Measurements from ENCODE around the gene NEURL1.

Gene NEURL1

DNA sequence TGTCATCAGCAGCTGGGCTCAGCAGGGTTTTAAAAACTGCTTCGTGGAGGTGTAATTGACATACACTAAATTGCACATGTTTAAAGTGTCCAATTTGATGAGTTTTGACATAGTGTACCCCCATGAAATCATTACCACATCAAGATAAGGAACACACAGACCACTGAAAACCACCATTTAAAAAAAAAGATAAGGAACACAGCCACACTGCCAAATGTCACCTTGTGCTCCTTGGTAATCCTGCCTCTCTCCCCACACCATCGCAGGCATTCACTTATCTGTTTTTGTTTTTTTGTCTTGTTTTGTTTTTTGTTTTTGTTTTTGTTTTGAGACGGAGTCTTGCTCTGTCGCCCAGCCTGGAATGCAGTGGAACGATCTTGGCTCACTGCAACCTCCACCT, 75.0 kb downstream of the NEURL1 start:
- FAIRE-seq, result no peak

DNA sequence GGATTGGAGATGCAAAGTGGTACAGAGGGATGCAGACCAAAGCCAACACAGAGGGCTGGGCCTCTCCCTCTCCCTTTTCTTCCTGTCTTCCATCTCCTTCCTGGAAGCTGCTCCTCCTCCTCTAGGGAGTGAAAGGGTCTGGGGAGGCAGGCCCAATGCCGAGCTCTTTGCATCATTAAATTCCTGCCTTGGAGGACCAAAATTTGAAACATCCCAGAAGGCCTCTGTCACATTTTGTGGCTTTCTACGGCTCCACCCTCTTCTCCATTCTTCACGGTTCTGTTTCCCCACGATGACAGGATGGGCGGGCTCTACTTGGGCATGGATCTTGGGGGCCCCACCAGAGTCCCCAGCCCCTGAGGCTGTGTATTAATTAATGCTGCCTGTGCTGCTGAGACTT, 76.4 kb downstream of the NEURL1 start:
- FAIRE-seq, result no peak

DNA sequence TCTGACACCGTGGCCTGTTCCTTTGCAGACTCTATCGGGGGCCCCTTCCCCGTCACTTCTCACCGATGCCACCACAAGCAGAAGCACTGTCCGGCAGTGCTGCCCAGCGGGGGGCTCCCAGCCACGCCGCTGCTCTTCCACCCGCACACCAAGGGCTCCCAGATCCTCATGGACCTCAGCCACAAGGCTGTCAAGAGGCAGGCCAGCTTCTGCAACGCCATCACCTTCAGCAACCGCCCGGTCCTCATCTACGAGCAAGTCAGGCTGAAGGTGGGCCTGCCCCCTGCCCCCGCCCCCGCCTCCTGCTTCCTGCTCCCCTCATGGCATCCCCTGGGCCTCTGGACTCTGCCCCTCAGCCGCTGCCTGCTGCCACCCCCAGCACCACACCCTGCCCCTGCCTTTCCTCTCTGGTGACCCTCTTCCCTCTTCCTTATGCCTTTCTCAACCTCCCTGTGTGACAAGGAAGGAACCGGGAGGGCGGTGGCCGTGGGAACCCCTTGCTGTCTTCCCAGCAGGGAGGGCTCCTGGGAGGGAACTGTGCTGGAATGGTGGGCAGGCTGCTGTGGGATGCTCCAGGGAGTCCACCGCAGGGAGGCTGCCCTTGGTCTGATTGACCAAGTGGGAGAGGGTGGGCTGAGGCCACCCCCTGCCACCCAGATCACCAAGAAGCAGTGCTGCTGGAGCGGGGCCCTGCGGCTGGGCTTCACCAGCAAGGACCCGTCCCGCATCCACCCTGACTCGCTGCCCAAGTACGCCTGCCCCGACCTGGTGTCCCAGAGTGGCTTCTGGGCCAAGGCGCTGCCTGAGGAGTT, 77.5 kb downstream of the NEURL1 start:
- FAIRE-seq, result no peak

DNA sequence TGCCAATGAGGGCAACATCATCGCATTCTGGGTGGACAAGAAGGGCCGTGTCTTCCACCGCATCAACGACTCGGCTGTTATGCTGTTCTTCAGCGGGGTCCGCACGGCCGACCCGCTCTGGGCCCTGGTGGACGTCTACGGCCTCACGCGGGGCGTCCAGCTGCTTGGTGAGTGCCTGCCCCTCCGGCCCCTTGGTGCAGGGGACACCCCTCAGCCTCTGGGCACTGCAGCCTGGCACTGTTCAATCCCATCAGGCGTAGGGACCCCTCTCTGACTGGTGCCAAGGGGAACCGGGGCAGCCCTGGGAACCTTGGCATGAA, 78.1 kb downstream of the NEURL1 start:
- FAIRE-seq, result no peak

DNA sequence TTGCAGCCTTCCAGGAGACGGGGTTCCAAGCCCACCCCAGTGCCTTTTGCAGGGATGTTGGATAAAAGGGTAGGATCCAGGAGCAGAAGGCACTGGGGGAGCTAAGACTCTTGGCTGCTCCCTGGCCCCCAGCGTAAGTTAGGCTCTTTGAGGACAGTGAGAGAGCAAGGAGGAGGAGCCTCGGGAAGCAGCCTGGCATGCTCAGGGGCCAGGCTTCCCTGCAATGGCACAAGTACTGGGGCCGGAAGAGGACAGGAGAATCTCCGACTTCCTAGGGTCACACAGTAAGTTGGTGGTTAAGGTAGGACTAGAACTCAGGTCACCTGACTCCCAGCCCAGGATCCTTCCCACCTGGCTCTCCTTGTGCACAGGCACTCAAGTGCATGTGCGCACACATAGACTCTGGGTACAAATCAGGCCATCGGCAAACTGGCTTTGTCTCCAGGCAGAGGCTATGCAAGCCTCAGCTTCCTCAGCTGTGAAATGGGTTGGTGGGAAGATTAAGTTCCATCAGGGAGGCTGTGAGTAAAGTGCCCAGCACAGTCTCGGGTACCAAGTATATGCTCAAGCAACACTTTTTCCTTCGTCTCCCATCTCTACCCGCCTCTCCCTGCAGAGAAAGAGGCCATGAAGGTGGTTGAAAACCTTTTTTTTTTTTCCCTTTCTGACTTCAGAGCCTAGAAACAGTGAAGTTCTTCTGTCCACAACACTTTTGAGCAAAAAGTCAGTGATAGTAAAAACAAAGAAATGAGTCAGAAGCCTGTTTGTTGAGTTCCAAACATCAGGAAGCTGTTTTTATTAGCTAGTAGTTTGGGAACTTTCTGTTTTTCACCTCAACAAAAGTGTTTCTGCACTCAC, 79.1 kb downstream of the NEURL1 start:
- FAIRE-seq, result no peak

DNA sequence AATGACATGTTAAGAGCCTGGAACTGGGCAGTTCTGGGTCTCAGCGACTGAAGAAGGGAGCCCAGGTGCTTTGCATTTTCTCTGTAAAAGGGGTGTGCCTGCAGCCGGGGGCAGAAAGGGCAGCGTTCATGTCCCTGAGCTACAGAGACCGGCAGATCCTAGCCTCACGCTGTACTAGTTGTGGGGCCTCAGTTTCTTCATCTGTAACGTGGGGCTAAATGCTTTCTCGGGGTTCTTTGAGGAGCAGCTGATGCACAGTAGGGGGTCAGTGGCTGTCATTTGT, 79.6 kb downstream of the NEURL1 start:
- FAIRE-seq, result no peak

DNA sequence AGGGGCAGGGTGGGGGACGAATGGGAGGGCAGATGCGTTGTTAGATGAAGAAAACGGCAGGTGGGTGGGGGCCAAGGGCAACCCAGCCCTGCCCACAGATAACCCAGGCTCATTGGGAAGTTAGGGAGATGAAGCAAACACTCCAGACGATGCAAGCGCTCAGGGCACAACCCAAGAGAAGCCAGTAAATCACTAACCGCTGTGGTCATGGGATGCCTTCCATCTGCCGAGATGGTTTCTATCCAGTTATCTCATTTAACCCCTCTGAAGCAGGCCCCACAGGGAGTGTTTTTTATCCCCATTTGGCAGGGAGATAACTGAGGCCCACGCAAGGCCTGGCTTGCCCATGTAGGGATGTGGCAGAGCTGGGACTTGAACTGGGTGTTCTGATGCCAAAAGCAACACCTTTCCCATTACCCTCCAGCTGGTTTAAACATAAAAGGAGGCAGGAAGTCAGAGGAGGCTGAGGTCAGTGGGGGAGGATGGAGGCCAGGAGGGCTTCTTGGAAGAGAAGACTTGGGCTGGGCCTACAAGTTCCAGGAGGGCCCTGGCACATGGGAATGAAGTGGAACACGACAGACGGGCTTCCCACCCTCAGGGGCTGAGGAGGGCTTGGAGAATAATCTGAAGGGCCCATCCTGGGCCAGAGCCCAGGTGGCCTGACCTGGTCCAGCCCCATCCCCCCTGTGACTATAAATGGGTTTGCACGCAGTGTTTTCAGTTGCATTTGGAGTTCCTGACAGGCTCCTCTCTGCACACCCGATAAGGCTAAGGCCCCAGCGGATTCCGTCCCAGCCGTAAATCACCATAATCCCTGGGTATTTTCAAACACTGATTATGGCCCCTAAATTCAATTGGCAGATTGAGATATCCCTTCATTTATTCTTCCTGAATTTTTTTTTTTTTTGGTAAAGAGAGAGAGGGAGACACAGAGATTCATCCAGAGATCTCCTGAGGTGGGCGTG, 80.9 kb downstream of the NEURL1 start:
- no peak for FAIRE-seq

DNA sequence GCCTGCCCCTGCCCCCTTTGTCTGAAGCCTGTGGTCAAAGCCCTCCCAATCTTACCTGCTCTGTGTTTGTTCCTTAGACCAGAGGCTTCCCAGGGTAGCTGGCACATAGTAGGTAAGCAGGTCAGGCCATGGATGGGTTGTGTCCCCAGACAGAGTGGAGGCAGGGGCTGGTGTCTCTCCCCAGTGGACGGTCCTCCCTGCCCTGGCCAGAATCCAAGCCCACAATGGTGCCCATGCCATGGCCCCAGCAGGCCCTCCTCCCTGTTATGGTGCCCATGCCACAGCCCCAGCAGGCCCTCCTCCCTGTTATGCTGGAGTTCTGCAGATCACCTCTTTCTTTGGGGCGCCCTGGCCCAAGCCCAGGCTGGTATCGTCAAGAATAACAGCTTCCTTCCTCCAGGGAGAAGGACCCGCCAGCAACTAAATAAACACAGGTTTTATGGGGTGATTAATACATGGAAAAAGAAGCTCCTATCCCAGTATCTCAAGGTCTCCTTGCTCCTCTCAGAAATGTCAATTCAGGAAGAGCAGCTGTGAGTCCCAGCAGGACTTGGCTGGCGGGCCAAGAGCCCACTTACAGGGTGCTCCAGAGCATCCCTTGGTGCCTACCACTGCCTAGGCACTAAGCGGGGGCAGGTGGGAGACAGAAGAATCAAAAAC, 82.0 kb downstream of the NEURL1 start:
- FAIRE-seq, result no peak

DNA sequence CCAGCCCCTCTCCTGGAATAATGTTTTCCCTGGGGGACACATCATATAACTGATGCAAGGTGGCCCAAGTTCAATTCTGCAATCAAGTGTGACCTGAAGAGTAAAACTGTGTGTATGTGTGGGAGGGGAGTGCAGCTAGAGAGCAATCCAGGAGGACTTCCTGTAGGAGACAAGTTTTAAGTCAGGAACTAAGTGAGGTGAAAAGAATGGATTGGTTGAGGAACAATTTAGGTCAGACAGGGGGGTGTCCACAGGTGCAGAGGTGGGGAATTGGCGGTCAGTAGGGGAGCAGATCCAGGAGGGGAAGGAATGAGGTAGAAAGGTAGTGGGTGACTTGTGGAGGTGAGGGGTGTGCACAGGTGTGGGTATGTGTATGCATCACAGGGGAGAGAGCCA, 82.6 kb downstream of the NEURL1 start:
- FAIRE-seq, result no peak

DNA sequence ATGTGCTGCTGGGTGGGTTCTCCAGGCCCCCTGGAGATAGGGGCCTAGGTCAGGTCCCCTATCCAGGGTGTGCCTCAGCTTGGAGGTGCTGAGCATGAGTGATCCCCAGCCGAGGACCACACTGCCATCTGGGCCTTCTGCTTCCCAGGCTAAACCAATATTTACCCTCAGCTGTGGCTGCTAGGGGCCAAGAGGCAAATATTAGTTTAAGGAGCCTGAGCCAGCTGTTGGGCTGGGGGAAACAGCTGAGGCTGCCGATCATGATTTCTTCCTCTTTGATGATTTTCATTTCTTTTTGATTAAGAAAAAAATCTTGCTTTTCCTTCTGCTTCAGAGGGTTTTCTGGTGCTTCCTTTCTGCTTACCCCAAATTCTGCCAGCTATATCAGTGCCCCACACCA, 83.4 kb downstream of the NEURL1 start:
- no peak for FAIRE-seq

DNA sequence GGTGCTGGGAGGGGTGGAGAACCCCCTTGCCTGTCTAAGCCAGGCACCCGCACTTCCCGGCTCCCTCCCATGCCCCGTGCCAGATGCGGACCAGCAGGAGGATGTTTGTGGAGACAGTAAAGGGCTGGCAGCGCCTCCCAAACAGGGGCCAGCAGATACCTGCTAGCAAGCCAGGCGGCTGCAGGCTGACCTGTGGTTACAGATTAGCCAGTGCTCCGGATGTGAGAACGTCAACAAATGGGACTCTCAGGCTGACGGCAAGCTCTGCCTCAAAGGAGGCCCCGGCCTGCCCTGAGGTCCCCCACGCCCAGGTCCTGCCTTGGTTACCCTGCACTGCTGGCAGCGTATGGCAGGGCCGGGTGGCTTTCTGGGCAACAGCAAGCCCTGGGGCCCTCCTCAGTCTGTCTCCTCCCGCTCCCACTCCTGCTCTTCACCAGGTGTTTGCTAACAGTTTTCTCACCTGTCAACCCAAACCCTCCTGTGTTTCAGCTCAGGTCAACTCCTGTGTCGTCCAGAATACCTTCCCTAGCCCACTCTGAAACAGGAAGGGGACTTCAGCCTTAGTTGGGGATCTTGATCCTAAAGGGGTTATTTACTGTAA, 85.4 kb downstream of the NEURL1 start:
- FAIRE-seq, result no peak

DNA sequence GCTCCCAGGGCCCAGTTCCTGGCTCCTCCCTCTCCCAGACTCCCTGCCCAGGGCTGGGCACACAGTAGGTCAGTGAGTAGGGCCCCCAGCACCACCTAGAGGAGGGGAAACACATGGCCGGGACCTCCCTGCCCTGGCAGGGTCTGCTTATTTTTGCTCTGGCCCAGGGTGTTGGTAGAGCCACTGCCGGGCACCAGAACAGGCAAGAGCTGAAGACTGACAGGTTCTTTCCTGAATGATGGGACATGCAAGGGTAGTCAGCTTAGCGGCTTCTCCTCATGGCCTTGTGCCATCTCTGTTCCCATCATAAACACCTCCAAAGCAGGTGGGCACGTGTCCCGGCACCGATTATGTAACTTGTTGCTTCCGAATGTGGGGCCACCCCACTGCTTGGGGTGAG, 86.5 kb downstream of the NEURL1 start:
- no peak for FAIRE-seq

DNA sequence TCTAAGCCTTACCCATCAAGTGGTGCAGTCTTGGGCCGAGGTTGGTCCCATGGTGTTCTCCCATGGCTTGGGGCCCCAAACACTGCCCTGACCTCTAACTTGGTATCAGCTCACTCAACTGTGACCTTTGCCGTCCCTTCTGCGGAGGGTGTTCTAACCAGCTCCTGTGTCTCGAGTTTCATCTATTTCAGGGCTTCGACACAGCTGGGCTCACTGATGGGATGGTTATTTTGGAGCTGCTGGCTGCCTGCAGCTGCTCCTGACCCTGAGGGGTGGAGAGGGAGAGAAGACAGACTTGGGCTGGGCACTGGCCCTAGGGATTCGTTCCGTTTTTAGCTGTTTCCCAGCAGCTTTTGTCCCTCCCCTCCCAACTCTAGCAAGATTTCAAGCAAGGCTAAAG, 86.9 kb downstream of the NEURL1 start:
- no peak for FAIRE-seq

DNA sequence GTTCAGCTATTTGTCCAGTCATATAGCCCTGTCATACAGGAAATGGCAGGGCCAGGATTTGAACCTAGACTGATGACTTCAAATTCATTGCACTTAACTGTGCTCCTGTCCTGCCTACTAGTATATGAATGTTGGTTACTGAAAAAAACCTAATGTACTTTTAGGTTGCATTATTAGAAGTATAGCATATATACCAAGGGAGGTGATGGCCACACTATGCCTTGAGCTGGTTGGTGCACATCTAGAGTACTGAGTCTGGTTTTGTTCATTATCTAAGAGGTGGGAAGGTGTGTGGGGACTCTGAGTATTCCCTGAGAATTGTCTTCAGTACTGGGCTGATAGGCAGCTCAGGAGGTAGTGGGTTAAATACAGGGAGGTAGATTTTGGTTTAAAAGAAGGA, 88.0 kb downstream of the NEURL1 start:
- FAIRE-seq, result no peak

DNA sequence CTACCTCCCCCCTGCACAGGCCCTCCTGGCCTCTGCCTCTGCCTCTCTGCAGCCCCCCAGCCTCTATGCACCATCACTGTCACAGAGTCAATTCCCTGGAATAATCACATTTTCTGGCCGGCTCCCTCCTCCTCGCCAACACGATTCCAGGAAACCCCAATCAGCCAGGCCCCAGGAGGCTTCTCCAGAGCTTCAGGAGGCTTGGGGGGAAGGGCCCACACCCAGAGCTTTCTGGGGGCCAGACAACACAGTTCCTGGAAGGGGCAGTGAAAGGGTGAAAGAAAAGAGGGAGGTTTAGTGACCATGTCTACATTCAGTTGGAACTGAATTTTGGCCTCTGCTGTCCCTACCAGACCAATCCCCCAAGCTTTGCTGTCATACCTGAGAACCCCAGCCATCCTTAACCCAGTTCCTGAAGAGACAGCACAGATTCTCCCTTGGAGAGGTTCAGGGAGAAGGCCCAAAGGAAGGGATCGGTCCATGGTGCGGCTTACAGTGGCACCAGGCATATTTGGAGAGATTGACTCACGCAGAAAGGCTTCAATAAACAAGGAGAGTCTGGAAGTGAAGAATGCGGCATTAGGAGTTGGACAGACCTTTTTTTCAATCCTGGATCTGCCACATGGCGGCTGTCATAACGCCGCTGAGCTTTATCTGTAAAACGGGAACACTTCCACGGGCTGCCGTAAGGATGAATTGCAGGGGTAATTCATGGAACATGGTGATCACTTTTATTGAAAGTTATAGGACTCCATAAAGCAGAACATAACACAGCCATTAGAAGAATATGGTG, 89.0 kb downstream of the NEURL1 start:
- FAIRE-seq, result no peak

DNA sequence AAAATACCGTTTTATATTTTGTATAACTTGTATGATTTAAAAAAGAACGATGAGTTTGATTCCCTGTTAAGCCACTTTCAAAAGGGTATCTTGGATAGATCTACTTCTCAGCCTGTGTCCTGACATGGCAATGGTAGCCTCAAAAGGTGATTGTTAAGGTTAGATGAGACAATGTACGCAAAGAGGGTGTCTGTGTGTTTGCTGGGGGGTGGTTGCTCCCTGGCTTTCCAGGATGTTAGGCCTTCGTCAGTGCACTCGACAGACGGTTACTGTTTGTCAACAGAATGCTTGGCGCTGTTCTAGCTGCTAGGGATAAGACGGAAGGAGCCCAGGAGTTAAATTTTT, 90.3 kb downstream of the NEURL1 start:
- no peak for FAIRE-seq

DNA sequence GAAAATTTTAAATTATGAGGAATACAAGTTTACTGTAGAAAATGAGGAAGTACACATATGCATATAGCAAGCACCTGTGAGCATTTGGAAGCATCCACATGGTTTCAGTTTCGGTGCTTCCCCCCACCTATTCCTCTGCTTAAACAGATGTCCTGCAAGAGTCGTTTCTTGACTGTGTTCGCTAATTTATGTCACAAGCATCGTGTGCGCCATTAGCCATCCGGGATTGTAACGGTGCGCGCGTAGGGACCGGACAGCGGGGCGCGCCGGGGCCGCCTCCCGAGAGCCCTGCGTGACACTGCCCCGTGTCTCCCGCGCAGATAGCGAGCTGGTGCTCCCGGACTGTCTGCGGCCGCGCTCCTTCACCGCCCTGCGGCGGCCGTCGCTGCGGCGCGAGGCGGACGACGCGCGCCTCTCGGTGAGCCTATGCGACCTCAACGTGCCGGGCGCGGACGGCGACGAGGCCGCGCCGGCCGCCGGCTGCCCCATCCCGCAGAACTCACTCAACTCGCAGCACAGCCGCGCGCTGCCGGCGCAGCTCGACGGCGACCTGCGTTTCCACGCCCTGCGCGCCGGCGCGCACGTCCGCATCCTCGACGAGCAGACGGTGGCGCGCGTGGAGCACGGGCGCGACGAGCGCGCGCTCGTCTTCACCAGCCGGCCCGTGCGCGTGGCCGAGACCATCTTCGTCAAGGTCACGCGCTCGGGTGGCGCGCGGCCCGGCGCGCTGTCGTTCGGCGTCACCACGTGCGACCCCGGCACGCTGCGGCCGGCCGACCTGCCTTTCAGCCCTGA, 90.9 kb downstream of the NEURL1 start:
- FAIRE-seq, result no peak

DNA sequence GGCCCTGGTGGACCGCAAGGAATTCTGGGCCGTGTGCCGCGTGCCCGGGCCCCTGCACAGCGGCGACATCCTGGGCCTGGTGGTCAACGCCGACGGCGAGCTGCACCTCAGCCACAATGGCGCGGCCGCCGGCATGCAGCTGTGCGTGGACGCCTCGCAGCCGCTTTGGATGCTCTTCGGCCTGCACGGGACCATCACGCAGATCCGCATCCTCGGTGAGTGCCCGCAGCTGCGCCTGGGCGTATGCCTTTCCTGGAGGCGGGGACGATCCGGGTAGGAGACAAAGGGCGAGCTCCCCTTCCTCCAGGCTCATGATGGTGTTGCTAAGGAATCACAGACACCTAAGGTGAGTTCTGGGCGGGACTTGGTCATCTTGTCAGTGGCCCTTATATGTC, 91.5 kb downstream of the NEURL1 start:
- FAIRE-seq, result no peak

DNA sequence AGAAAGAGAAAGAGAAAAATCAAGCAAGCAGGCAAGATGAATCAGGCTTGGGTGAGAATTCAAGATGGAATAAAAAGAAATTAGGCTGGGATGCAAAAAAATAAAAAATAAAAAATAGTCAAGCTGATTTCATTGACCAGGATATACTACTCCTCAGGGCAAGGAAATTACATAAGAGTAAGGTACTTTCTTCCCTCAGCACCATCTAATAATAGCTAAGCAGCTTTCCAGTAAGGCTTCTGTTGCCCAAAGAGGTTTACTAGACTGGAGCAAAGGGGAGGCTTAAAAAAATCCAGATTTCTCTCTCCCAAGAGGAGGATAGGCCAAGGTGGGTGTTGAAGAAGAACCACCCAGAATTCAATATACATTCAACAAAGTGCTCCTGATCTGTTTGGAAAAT, 93.6 kb downstream of the NEURL1 start:
- no peak for FAIRE-seq

DNA sequence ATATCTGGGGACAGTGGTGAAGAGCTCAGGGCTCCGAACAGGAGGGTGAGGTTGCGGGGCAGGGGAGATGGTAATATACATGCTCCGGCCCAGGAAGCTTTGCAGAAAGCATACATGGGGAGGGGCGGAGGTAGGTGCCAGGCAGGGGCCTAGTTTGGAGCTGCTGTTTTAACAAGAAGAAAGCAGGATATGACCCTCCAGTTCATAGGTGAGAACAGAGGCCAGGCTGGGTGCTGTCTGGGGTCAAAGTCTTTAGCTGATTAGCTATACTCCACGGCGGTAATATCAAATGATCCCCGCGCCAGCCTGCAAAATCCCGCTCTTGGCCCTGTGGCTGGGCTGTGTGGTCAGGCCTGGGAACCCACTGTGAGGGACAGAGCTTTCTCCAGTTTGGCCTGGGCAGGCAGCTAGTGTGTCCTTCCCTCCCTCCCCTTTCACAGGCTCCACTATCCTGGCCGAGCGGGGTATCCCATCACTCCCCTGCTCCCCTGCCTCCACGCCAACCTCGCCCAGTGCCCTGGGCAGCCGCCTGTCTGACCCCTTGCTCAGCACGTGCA, 95.6 kb downstream of the NEURL1 start:
- FAIRE-seq, result no peak

DNA sequence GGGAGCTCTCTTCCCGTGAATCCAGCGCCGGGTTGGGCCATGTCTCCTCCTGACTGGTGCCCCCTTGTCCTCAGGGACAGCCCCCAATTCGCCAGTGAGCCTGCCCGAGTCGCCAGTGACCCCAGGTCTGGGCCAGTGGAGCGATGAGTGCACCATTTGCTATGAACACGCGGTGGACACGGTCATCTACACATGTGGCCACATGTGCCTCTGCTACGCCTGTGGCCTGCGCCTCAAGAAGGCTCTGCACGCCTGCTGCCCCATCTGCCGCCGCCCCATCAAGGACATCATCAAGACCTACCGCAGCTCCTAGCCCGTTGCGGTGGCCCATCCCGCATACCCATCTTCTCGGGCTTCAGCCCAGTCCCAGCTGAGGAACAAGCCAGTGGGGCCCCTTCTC, 96.6 kb downstream of the NEURL1 start:
- no peak for FAIRE-seq

Data from G401.6 (cell line).